Cardiac muscle cell (in vitro differentiated cells and primary cell): ENCODE measurements around the gene MYCBPAP. TPM values are rescaled to one million over a fixed set of nuclear protein-coding genes. Genes with fewer than 3 reads are reported as not detected.
"Not testable (repeated sequence)": the region's sequence is repeated elsewhere in the genome, so short reads cannot be mapped to it uniquely, and the experiment has no call there.

Experiments used
- DNase-seq, 2 donors: peaks; one replicate each; pipeline versions ENCODE4 v3.0.0 to v3.0.0-alpha.2; 2010 to 2017; ENCODE audit warnings: low read depth in 1 of 2, low spot score in 1 of 2
- H3K27ac ChIP-seq: fragments of 200-600 bp; sonication (generic); 2 replicates; pipeline ENCODE4 v1.5.1; 2016
- H3K27me3 ChIP-seq: fragments of 200-600 bp; sonication (generic); 2 replicates; pipeline ENCODE4 v1.6.0; 2016; ENCODE audit warnings: control low read depth
- H3K36me3 ChIP-seq: fragments of 200-600 bp; sonication (generic); 2 replicates; pipeline ENCODE4 v1.5.1; 2016; ENCODE audit warnings: control low read depth
- H3K4me1 ChIP-seq: fragments of 200-600 bp; sonication (generic); 2 replicates; pipeline ENCODE4 v1.8.1; 2017; ENCODE audit warnings: low read depth, mild to moderate bottlenecking, mixed run types
- H3K4me3 ChIP-seq: fragments of 200-600 bp; sonication (generic); 2 replicates; pipeline ENCODE4 v1.5.1; 2016; ENCODE audit warnings: mild to moderate bottlenecking
- H3K9me3 ChIP-seq: fragments of 200-600 bp; sonication (generic); 2 replicates; pipeline ENCODE4 v1.5.1; 2017; ENCODE audit warnings: low read depth, mild to moderate bottlenecking, control low read depth
- polyA plus RNA-seq: library from polyadenylated mRNA; unstranded; fragments of >200 nt; fragmentation: Nextera tagmentation; extraction: Ambion mirVana; gene quantifications from 2 replicates; pipeline ENCODE4 v1.2.1, GENCODE V29; 2016
- total RNA-seq: library from RNA; depleted of rRNA; stranded (reverse); fragments of >200 nt; gene quantifications from 2 replicates; pipeline ENCODE4 v1.2.3, GENCODE V29; 2016
- TF ChIP-seq, protein P1 (sequence below): IDR thresholded peaks from 2 replicates; pipeline ENCODE4 v1.5.1; 2012; ENCODE audit warnings: low read depth, mild to moderate bottlenecking, low read length

MYCBPAP gene
- total and polyA plus RNA-seq, 2 experiments from 2014 or later = 1.2 to 3.2 TPM

DNA sequence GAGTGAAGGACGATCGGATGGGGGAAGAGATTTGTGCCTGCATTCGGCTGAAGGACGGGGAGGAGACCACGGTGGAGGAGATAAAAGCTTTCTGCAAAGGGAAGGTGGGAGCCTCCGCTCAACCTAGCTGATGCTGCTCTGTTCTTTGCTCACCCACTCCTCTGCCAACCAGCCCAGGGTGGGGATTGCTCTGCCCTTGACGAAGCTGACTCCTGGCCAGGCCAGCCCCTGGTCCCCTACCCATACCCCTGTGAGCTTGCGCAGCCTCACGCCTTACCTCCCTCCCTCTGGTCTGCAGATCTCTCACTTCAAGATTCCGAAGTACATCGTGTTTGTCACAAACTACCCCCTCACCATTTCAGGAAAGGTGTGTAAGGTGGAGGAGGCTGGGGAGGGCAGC is 34.3 kb upstream of the MYCBPAP start:
- no peak for DNase-seq
- H3K4me1 ChIP-seq = peaks cover 2% of the 10 kb centered on the region
- peaks cover 5% of the 10 kb centered on the region for H3K36me3 ChIP-seq
- H3K4me3 ChIP-seq = no peak overlapping the region
- peaks cover 5% of the 10 kb centered on the region for H3K27me3 ChIP-seq
- H3K9me3 ChIP-seq = no peaks in the 10 kb centered on the region
- TF ChIP-seq, protein P1, sequence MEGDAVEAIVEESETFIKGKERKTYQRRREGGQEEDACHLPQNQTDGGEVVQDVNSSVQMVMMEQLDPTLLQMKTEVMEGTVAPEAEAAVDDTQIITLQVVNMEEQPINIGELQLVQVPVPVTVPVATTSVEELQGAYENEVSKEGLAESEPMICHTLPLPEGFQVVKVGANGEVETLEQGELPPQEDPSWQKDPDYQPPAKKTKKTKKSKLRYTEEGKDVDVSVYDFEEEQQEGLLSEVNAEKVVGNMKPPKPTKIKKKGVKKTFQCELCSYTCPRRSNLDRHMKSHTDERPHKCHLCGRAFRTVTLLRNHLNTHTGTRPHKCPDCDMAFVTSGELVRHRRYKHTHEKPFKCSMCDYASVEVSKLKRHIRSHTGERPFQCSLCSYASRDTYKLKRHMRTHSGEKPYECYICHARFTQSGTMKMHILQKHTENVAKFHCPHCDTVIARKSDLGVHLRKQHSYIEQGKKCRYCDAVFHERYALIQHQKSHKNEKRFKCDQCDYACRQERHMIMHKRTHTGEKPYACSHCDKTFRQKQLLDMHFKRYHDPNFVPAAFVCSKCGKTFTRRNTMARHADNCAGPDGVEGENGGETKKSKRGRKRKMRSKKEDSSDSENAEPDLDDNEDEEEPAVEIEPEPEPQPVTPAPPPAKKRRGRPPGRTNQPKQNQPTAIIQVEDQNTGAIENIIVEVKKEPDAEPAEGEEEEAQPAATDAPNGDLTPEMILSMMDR = no peak
- H3K27ac ChIP-seq = no peak overlapping the region

DNA sequence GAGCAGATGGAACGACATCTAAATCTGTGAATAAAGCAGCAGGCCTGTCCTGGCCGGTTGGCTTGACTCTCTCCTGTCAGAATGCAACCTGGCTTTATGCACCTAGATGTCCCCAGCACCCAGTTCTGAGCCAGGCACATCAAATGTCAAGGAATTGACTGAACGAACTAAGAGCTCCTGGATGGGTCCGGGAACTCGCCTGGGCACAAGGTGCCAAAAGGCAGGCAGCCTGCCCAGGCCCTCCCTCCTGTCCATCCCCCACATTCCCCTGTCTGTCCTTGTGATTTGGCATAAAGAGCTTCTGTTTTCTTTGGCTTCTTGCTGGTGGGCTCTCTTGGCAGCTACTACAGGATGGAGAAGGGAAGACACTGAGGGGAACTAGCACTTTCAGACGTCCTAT is 33.7 kb upstream of the MYCBPAP start:
- TF ChIP-seq, protein P1 = no peak
- H3K36me3 ChIP-seq = peaks cover 5% of the 10 kb centered on the region
- no peak for DNase-seq
- no peaks in the 10 kb centered on the region for H3K9me3 ChIP-seq
- H3K4me3 ChIP-seq = no peak overlapping the region
- peak overlapping the region; percentile 4 for H3K27ac ChIP-seq
- peaks cover 2% of the 10 kb centered on the region for H3K4me1 ChIP-seq
- H3K27me3 ChIP-seq = no peaks in the 10 kb centered on the region

DNA sequence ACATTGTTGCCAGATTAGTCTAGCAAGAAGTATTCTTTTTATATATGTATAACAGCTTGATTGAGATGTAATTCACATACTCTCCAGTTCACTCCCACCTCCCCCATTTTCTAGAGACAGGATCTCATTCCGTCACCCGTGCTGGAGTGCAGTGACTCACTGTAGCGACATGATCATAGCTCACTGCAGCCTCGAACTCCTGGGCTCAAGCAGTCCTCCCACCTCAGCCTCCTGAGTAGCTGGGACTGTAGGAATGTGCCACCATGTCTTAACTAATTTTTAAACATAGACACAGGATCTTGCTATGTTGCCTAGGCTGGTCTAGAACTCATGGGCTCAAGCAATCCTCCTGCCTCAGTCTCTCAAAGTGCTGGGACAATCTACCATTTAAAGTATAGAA is 32.9 kb upstream of the MYCBPAP start:
- TF ChIP-seq, protein P1 = no peak
- H3K4me3 ChIP-seq = no peak overlapping the region
- no peaks in the 10 kb centered on the region for H3K27me3 ChIP-seq

DNA sequence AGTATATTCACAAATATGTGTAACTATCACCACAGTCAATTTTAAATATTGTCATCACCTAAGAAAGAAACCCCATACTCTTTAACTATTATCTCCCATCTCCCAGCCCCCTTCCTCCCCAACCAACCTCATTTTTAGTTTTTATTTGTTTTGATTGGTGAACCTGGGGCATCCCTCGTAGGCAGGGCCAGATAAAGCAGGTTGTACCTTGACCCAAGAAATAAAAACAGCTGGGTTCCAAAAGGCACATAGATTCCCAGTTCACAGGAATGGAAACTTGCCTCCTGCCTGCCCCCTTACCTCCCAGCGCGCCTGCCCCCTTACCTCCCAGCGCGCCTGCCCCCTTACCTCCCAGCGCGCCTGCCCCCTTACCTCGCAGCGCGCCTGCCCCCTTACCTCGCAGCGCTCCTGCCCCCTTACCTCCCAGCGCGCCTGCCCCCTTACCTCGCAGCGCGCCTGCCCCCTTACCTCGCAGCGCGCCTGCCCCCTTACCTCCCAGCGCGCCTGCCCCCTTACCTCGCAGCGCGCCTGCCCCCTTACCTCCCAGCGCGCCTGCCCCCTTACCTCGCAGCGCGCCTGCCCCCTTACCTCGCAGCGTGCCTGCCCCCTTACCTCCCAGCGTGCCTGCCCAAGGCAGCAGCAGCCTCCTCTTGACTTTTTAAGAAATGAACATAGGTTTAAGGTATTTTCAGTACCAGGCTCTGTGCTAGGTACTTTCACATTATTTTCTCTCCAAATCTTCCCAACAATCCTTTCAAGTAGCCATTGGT is 32.3 kb upstream of the MYCBPAP start:
- H3K36me3 ChIP-seq, H3K4me3 ChIP-seq, H3K4me1 ChIP-seq, H3K27ac ChIP-seq, H3K27me3 ChIP-seq, DNase-seq, H3K9me3 ChIP-seq: not testable (repeated sequence)

More for the DNA sequence above, 32.9 kb upstream of the MYCBPAP start:
- no peak for DNase-seq
- Histone ChIP-seq H3K27ac (no peak overlapping the region), H3K36me3 (peaks cover 5% of the 10 kb centered on the region), H3K4me1 (peaks cover 2% of the 10 kb centered on the region), H3K9me3 (no peaks in the 10 kb centered on the region)

DNA sequence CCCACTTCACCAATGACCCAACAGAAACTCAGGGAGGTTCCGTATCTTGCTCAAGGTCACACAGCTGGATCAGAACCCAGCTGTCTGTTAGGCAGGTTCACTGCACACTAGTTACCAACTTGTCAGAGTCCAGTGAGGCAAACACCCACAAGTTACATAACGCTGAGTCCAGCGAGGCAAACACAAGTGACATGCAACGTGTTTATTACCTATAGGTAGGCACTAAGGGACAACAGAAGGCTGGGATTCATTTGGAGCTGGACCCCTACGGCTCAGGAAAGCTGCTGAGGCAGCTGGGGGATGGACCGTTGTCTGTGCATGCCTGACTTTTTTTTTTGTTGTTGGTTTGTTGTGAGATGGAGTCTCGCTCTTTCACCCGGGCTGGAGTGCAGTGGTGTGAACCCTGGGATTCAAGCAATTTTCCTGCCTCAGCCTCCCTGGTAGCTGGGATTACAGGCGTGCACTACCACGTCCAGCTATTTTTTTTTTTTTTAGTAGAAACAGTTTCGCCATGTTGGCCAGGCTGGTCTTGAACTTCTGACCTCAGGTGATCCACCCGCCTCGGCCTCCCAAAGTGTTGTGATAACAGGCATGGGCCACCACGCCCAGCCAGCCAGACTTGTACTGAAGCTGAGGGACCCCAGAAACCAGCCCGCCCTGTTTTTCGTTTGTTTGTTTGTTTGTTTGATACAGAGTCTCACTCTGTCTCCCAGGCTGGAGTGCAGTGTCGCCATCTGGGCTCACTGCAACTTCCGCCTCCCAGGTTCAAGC is 31.5 kb upstream of the MYCBPAP start:
- H3K4me1 ChIP-seq = peaks cover 2% of the 10 kb centered on the region
- no peak overlapping the region for H3K4me3 ChIP-seq
- no peak overlapping the region for H3K27ac ChIP-seq
- H3K36me3 ChIP-seq = peaks cover 5% of the 10 kb centered on the region
- TF ChIP-seq, protein P1 = no peak
- DNase-seq = no peak
- no peaks in the 10 kb centered on the region for H3K27me3 ChIP-seq
- H3K9me3 ChIP-seq = no peaks in the 10 kb centered on the region

DNA sequence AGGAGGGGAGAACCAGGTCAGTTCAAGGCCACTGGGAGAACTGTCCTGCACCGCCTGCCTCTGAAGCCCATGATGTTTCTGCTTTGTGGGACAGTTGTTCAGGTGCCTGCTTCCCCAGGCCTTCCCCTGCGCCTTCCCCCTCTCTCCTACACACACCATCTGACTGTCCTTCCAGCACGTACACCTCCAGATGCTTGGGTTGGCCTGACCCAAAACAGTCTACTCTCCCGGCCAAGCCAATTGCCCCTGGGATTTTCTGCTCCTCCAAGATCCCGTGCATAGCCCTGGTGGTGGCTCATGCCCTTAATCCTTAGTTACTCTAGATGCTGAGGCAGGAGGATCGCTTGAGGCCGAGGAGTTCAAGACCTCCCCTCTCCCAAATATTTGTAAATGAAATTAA is 30.3 kb upstream of the MYCBPAP start:
- TF ChIP-seq, protein P1 = no peak
- Histone ChIP-seq H3K27ac (peak overlapping the region; percentile 86), H3K4me3 (no peak overlapping the region), H3K36me3 (peaks cover 1% of the 10 kb centered on the region), H3K4me1 (peaks cover 2% of the 10 kb centered on the region), H3K9me3 (no peaks in the 10 kb centered on the region), H3K27me3 (no peaks in the 10 kb centered on the region)
- no peak for DNase-seq
